HEK293T (cell line): Measurements from ENCODE around the gene ZNF599.

Source experiments
- CTBP1 ChIP-seq: fragments of 450-650 bp; IDR thresholded peaks from 2 replicates; pipeline ENCODE4 v1.6.1; 2016; ENCODE audit warnings: borderline replicate concordance
- FOXM1 ChIP-seq: fragments of 450-650 bp; IDR thresholded peaks from 2 replicates; pipeline ENCODE4 v1.6.1; 2017; ENCODE audit warnings: mild to moderate bottlenecking, borderline replicate concordance
- HDGF ChIP-seq: fragments of 450-650 bp; IDR thresholded peaks from 2 replicates; pipeline ENCODE4 v1.6.1; 2017; ENCODE audit warnings: antibody characterized with exemption, borderline replicate concordance
- L3MBTL2 ChIP-seq: fragments of 450-650 bp; conservative IDR thresholded peaks from 2 replicates; pipeline ENCODE4 v1.6.1; 2016; ENCODE audit warnings: mild to moderate bottlenecking
- LEF1 ChIP-seq: fragments of 450-650 bp; IDR thresholded peaks from 2 replicates; pipeline ENCODE4 v1.6.1; 2017; ENCODE audit warnings: mild to moderate bottlenecking, borderline replicate concordance
- SP1 ChIP-seq: fragments of 450-650 bp; IDR thresholded peaks from 2 replicates; pipeline ENCODE4 v1.6.1; 2017
- TARDBP ChIP-seq: fragments of 450-650 bp; IDR thresholded peaks from 2 replicates; pipeline ENCODE4 v1.6.1; 2016

- TF ChIP-seq FOXM1 (no peak), LEF1 (no peak), HDGF (no peak), SP1 (no peak), TARDBP (no peak), CTBP1 (no peak), L3MBTL2 (no peak)
Measured at GRCh38 chr19:34787059-34787824, 14.2 kb upstream of the ZNF599 start.
